GM12892 (cell line): ENCODE results near the gene C14orf39. TPM values are rescaled to one million over a fixed set of nuclear protein-coding genes. Genes with fewer than 3 reads are reported as not detected.

Experiments used
- DNase-seq: peaks from one replicate; pipeline ENCODE4 v3.0.0; 2011; ENCODE audit not compliant: insufficient read length
- FAIRE-seq: peaks from 2 replicates; lab custom pipeline; 2011; peaks lifted over from hg19 to GRCh38; lab: Jason Lieb, UNC
- POLR2A ChIP-seq: IDR thresholded peaks from 2 replicates; pipeline ENCODE4 v1.6.1; 2011; ENCODE audit warnings: low read depth, low read length, control low read depth
- POLR2AphosphoS5 ChIP-seq: IDR thresholded peaks from 2 replicates; pipeline ENCODE4 v1.6.1; 2011; ENCODE audit warnings: low read depth, low read length, control low read depth
- TAF1 ChIP-seq: IDR thresholded peaks from 2 replicates; pipeline ENCODE4 v1.6.1; 2011; ENCODE audit warnings: low read depth, mild to moderate bottlenecking, control low read depth, low read length, borderline replicate concordance
- polyA plus RNA-seq: library from polyadenylated mRNA; unstranded; fragments of >200 nt; gene quantifications from one replicate; pipeline ENCODE4 v1.2.1, GENCODE V29; 2012; ENCODE audit warnings: missing spikeins, inconsistent platforms; ENCODE audit not compliant: missing spikeins

Gene C14orf39, protein sequence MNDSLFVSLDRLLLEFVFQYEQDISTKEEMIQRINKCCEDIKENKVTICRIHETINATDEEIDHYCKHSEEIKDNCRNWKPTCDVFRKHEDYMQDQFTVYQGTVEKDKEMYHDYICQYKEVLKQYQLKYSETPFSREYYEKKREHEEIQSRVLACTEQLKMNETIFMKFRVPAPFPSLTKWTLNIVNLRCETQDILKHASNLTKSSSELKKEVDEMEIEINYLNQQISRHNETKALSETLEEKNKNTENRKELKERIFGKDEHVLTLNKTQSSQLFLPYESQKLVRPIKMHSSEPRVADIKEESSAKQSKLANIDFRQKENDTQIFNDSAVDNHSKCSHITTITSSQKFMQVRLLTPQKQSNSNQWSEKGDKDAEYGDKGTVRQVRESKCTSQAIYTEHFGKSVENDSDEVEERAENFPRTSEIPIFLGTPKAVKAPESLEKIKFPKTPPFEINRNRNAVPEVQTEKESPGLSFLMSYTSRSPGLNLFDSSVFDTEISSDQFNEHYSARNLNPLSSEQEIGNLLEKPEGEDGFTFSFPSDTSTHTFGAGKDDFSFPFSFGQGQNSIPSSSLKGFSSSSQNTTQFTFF
- not detected for polyA plus RNA-seq

DNA sequence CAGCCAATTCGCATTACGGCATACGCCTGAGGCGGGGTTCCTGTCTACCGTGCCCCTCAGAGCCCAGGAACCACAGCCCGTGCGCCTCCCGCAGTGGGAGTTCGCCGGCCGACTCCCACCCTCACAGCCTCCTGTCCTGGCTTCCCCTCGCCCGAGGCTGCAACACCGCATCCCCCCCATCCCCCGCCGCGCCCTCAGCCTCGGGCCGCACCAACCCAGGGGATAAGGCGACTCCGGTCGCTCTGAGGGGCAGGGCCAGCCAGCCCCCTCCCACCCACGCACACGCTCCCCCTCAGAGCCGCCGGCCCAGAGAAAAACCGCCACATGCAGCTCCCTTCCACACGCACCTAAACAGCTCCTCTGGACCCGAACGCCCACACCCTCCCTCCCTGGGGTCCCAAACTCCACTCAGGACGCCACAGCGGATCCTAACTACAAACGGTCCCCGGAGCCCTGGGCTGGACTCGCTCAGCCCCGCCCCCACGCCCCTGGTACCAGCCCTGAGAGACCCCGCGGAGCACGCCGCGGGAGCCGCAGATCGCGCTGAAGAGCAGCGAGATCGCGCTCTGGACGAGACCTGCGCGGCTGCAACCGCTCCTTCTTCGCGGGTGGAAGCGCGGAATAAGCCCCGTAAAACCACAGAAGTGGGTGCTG, at the start of gene C14orf39:
C14orf39 (minus strand) TSS at position 466 of the 654 bp plus-strand sequence. CDS start 985 bp downstream, outside the sequence.
- TF ChIP-seq POLR2A = no peak
- no peak for TF ChIP-seq TAF1
- no peak for TF ChIP-seq POLR2AphosphoS5
- FAIRE-seq = no peak
- DNase-seq = peak; percentile 3

GRCh38 chr14:60532442-60532841, 46.6 kb upstream of the C14orf39 start:
- FAIRE-seq (no peak), DNase-seq (no peak)
- TF ChIP-seq POLR2A = no peak
- TF ChIP-seq TAF1 = no peak
- no peak for TF ChIP-seq POLR2AphosphoS5

DNA sequence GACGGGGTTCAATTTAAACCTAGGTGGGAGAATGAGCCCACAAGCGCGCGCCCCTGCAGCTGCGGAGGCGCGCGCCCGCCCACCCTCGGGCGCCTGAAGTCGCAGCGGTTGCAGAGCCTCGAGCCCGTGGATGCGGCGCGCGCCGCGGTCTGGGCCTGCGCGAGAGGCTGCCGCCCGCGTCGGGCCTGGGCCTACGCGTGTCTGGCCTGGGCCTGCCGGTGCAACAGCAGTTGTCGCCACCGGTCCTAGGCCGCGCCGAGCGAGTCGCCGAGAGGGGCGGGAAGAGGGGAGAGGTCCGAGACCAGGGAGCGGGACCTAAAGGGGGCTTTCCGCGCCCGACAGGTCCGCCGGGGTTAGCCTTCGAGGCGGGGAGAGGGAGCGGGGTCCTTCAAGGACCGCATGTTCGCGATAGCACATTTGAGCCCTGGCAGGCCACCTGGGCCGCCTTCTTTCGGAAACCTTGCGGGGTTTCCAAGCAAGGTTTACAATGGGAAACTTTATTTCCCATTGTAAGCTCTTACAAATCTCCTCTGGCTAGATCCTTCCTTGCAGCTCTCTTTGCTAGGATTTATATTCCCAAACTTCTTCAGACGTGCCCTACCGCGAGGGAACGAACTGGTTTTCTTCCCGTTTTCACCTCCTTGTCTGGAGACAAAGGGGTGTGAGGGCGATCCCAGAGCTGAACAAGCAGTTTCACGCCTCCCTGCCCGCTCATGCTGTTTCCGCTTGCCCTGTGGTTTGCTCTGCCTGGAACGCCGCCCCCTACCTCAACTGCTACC, 29.8 kb upstream of the C14orf39 start:
- TF ChIP-seq POLR2A (no peak), TAF1 (no peak), POLR2AphosphoS5 (no peak)
- FAIRE-seq (no peak), DNase-seq (no peak)

DNA sequence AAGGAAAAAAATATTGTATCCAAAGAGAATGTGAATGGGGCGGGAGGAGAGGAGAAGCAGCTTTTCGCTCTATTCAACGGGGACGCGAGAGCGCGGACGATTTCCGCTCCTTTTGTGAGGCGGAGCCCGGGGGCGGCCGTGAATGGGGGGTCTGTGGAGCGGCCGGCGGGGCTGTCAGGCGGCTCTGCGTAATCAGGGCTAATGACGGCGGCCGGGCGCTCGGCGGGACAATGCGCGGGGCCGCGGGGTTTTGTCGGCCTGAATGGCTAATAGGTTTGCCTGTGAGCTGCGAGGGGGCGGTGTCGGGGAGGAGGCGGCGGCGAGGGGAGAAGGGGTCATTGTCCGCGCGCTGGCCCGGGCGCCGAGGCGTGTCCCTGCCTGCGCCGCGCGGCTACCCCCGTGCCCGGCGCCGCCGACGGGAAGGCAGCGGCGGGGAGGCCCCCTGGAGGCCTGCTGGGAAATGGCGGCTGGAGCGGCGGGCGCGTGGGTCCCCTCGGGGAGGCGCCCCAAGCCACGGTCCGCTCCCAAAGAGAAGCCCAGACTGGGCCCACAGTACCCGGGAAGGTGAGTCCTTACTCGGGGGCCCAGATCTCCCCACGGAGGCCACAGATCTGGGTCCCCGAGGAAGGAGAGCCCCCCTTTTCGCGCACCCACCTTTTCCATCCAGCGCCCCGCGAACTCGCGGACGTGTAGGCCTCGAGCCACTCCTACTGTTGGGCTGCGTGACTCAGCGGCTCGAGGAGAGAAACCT, 29.1 kb upstream of the C14orf39 start:
- no peak for FAIRE-seq
- DNase-seq = no peak
- TF ChIP-seq POLR2A (no peak), TAF1 (no peak), POLR2AphosphoS5 (no peak)

GRCh38 chr14:60514378-60514740, 28.5 kb upstream of the C14orf39 start:
- no peak for DNase-seq
- FAIRE-seq = no peak
- TF ChIP-seq TAF1 (no peak), POLR2AphosphoS5 (no peak), POLR2A (no peak)

- FAIRE-seq = no peak
- DNase-seq = no peak
- no peak for TF ChIP-seq TAF1
- no peak for TF ChIP-seq POLR2A
- no peak for TF ChIP-seq POLR2AphosphoS5
Measured at GRCh38 chr14:60512973-60513571, 27.2 kb upstream of the C14orf39 start.

DNA sequence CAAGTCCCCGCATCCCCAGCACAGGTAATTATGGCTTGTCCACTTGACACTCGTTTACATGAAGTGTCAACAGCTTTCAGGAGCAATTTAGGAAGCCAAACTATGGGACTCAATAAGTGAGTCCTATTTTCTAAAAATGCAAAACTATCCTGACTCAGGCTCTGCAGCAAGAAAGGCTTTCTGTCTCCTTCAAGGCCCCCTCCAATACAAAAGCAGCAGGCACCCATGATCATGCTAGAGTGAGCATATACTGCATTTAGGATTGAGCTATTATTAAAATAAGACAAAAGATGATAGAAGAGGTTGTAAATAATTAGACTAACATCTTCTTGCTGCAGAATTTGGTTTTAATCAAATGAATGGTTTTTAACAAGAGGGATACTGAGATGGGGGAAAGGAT, 26.3 kb upstream of the C14orf39 start:
- no peak for TF ChIP-seq TAF1
- TF ChIP-seq POLR2A = no peak
- no peak for TF ChIP-seq POLR2AphosphoS5
- FAIRE-seq (no peak), DNase-seq (no peak)

- TF ChIP-seq POLR2AphosphoS5 = no peak
- no peak for TF ChIP-seq TAF1
- TF ChIP-seq POLR2A = no peak
- FAIRE-seq (no peak), DNase-seq (no peak)
Measured at GRCh38 chr14:60510951-60511599, 25.2 kb upstream of the C14orf39 start.

DNA sequence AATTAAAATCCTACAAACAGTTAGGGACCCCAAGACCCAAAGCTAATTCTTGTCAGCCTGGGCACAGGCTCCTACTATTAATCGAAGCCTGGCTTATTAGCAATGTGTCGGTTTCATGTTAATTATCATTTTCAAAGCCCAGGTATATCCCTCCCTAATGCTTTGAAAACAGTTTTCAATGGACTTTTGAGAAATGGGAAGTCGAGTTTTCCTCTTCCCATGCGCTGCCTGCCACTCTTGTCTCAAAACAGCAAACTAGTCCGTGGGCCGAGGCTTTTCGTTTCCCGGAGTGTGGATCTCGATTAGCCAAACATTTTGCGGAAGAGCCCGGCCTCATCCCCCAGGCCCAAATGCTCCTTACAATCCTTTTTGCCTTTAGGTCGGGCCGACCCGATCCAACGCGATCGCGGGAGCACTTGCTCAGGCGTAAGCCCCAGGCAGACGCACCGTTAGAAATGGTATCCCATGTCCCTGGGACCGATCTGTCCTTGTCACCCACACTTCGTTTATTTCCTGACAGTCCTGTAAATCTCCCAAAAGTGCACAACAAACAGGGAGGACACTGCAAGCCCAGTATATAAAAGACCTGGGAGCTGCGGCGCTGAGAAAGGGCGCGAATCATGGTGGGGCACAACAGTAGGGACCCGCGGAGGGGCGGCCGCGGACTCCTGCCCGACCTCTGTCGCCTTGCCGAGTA, 24.5 kb upstream of the C14orf39 start:
- FAIRE-seq = no peak
- DNase-seq = no peak
- no peak for TF ChIP-seq POLR2A
- no peak for TF ChIP-seq POLR2AphosphoS5
- no peak for TF ChIP-seq TAF1
